NT2/D1 (cell line): Measurements from ENCODE around the gene SRGAP3.

Experiments used
- DNase-seq: peaks from one replicate; pipeline ENCODE4 v3.0.0-alpha.2; 2011; ENCODE audit warnings: low read depth, low spot score
- H3K27me3 ChIP-seq: 2 replicates; pipeline ENCODE4 v1.6.0; 2011; ENCODE audit warnings: mild to moderate bottlenecking; ENCODE audit not compliant: insufficient read length, insufficient read depth
- H3K36me3 ChIP-seq: 2 replicates; pipeline ENCODE4 v1.6.1; 2011; ENCODE audit warnings: mild to moderate bottlenecking, low read length, mixed read lengths; ENCODE audit not compliant: insufficient read depth, insufficient read length
- H3K4me1 ChIP-seq: 2 replicates; pipeline ENCODE4 v1.5.1; 2011; ENCODE audit not compliant: insufficient read depth, insufficient read length
- H3K4me3 ChIP-seq: 2 replicates; pipeline ENCODE4 v1.5.1; 2011; ENCODE audit warnings: low read depth; ENCODE audit not compliant: insufficient read length
- H3K9ac ChIP-seq: 2 replicates; pipeline ENCODE4 v1.6.0; 2011; ENCODE audit warnings: low read depth; ENCODE audit not compliant: insufficient read length
- H3K9me3 ChIP-seq: 2 replicates; pipeline ENCODE4 v1.5.1; 2011; ENCODE audit warnings: mild to moderate bottlenecking, low read length; ENCODE audit not compliant: insufficient read depth
- SUZ12 ChIP-seq: IDR thresholded peaks from 2 replicates; pipeline ENCODE4 v1.6.1; 2011; ENCODE audit not compliant: insufficient read length, insufficient read depth; ENCODE audit errors: extremely low read depth
- YY1 ChIP-seq: IDR thresholded peaks from 2 replicates; pipeline ENCODE4 v1.6.1; 2011; ENCODE audit not compliant: insufficient read length, insufficient read depth
- ZNF274 ChIP-seq: IDR thresholded peaks from 2 replicates; pipeline ENCODE4 v1.6.1; 2011; ENCODE audit warnings: mild to moderate bottlenecking, low read depth, low read length

The SRGAP3 gene

DNA sequence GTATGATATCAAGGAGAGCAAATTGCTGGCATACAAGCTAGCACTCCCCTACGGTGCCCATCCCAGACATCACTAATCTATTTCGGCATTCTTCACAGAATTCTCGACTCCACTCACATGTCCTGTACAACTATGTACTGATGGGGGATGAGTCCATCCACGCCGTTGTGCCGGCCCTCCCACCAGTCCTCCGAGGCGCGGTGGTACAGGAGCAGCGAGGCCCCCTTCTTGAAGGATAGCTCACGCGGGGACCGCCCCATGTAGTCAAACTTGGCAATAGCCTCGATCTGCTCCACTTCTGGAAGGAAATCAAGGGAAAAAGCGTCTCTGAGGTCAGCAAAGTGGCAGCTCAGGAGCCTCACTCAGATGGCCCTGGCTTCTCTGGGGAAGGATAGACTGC is 255.2 kb downstream of the SRGAP3 start:
- DNase-seq: no peak
- Histone ChIP-seq H3K27me3 (no peaks in the 10 kb centered on the region), H3K4me3 (no peak overlapping the region), H3K36me3 (no peaks in the 10 kb centered on the region), H3K9me3 (no peaks in the 10 kb centered on the region), H3K4me1 (peaks cover 9% of the 10 kb centered on the region), H3K9ac (no peak overlapping the region)
- TF ChIP-seq YY1 (no peak), SUZ12 (no peak), ZNF274 (no peak)

DNA sequence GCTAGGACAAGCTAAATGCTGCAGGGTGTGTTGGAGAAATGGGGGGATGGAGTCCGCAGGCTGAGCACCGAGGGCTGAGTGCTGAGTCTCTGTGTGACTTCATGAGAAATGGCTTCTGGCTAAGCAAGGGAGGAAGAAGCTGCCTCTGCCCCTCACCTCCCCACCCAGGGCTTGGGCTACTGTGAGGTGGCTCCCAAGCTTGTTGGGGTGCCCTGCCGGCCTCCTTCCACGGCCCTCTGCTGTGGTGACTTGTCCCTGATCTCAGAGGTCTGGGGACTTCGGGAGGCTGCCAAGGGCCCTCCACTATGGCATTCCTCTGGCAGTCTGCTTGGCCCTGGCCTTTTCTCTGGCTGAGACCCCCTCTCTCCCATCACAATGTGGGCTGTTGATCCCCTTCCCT is 256.1 kb downstream of the SRGAP3 start:
- Histone ChIP-seq H3K9ac (no peak overlapping the region), H3K4me1 (peaks cover 9% of the 10 kb centered on the region), H3K36me3 (no peaks in the 10 kb centered on the region), H3K9me3 (no peaks in the 10 kb centered on the region), H3K27me3 (no peaks in the 10 kb centered on the region), H3K4me3 (no peak overlapping the region)
- DNase-seq: no peak
- TF ChIP-seq SUZ12: no peak
- TF ChIP-seq YY1: no peak
- no peak for TF ChIP-seq ZNF274

DNA sequence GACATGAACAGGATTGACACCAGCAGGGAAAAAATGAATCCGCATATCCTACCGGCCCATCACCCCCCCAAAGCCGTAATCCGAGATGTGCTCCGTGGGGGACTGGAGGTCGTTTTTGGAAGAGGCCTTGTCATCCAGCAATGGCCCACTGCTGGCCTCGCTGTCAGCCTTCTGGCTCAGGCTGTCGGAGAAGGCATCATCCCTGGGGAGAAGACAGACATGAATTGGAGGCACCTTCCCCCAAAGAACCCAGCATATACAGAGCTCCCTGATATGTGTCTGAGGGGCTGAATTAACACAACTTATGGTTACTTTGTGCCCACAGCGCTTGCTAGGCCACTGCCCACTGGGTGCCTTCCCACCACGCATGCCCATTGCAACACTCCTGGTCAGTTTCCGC is 256.6 kb downstream of the SRGAP3 start:
- Histone ChIP-seq H3K9me3 (no peaks in the 10 kb centered on the region), H3K36me3 (no peaks in the 10 kb centered on the region), H3K27me3 (no peaks in the 10 kb centered on the region), H3K4me3 (no peak overlapping the region), H3K4me1 (peaks cover 9% of the 10 kb centered on the region), H3K9ac (no peak overlapping the region)
- no peak for DNase-seq
- TF ChIP-seq SUZ12: no peak
- TF ChIP-seq ZNF274: no peak
- TF ChIP-seq YY1: no peak

DNA sequence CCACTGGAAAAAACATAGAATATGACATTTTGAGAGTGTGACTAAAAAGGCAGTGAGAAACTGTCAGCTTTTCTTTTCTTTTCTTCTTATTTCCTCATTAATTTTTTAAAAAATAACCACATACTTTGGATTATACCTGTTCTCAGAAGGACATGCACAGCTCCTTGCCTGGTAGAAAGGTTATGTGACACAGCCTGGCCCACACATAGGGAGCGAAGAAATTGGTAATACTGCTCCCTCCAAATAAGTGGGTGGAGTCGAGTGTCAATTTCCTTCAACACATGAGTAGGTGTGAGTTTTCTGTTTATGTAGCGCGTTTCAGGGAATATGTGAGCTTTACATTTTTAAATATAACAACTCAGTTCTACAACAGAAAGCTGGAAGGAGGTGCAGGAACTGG is 257.2 kb downstream of the SRGAP3 start:
- H3K4me1 ChIP-seq: peaks cover 9% of the 10 kb centered on the region
- H3K36me3 ChIP-seq: no peaks in the 10 kb centered on the region
- no peaks in the 10 kb centered on the region for H3K27me3 ChIP-seq
- H3K4me3 ChIP-seq: no peak overlapping the region
- TF ChIP-seq YY1 (no peak), ZNF274 (no peak), SUZ12 (no peak)
- no peaks in the 10 kb centered on the region for H3K9me3 ChIP-seq
- no peak for DNase-seq
- no peak overlapping the region for H3K9ac ChIP-seq

DNA sequence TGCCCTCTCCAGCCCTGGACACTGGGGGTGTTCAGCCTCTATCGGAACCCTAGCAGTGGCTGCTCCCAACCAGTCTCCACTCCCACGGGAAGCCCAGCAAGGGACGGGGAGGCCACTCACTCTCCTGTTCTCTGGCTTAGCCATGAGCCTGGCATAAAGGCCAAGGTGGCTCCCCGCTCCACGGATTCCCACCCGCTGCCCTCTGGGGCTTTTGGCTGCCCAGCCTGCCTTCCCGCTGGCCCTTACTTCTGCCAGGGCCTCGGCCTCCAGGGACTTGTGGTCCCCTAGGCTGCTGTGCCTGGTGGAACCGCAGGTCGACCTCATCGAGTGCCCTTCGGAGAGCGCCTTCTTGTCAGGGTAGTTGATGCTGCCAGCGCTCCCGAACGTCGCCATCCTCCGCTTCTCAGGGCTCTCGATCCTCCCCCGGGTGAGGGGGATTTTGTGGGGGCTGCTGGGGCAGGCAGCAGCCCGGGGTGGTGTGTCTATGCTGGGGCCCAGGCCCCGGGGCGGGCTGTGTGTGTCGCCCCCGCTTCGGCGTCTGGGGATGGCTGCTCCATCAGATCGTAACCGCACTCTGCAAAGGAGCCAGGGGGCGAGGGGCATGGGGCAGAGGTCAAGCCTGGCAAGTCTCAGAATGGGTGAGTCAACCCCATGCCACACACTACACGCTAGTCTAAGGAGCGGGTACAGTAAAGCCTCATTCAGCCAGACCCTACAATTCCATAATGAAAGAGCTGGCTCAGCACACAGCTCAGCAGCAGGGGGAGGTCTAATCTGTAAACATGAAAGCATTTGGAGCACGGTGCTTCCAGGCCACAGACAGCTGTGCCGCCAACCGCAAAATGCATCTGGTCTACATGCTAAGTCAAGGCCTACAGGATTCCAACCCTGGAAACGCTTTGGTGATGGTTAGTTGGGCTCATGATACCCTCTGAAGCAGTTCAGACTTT is 258.9 kb downstream of the SRGAP3 start:
- no peaks in the 10 kb centered on the region for H3K36me3 ChIP-seq
- no peaks in the 10 kb centered on the region for H3K9me3 ChIP-seq
- no peak overlapping the region for H3K9ac ChIP-seq
- TF ChIP-seq SUZ12 (no peak), ZNF274 (no peak), YY1 (no peak)
- H3K27me3 ChIP-seq: no peaks in the 10 kb centered on the region
- DNase-seq: no peak
- H3K4me3 ChIP-seq: no peak overlapping the region
- peaks cover 9% of the 10 kb centered on the region for H3K4me1 ChIP-seq

DNA sequence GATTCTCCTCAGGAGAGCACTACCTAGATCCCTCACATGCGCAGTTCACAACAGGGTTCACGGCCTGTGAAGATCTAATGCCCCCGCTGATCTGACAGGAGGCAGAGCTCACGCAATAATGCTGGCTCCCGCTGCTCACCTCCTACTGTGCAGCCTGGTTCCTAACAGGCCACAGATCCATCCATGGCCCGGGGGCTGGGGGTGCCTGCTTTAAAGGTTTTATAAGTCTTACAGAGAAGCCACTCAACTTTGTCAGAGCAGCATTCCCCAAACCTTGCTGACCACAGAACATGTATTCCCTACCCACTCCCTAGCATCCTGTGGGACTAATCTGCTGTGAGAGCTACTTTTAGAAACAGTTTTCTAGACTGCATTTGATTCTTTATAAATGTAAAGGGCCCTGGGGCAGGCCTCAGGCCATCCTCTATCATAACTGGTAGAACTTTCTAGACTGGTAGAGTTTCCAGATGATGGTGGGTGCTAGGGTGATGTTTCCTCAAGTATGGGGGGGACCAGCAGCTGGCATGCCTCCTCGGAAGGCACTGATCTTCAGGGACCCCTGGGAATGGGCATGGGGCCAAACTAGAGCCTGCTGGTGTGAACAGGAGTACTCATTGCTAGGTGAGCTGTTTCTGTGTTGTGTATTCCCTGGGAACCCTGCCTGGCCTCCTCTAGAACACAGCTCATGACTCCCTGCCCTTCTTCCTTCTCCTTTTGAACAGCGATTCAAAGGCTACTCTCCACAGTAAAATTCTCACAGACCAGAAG is 260.5 kb downstream of the SRGAP3 start:
- DNase-seq: no peak
- TF ChIP-seq YY1: no peak
- no peak for TF ChIP-seq ZNF274
- TF ChIP-seq SUZ12: no peak
- no peaks in the 10 kb centered on the region for H3K27me3 ChIP-seq
- no peaks in the 10 kb centered on the region for H3K36me3 ChIP-seq
- H3K4me1 ChIP-seq: peaks cover 9% of the 10 kb centered on the region
- H3K9me3 ChIP-seq: no peaks in the 10 kb centered on the region
- H3K9ac ChIP-seq: no peak overlapping the region
- no peak overlapping the region for H3K4me3 ChIP-seq

DNA sequence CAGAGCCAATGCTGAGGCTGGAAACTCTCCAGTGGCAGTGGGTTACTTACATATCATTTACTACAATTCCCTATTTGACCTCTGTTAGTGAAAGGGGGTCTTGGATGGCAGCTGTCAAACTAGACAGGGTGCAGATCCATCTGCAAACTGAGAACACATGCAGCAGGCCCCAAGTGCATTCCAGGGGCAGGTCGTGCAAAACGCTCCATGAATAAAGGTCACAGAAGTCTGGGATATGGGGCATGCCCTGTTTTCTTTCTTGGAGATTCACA is 261.1 kb downstream of the SRGAP3 start:
- peaks cover 7% of the 10 kb centered on the region for H3K4me1 ChIP-seq
- no peak for DNase-seq
- TF ChIP-seq ZNF274 (no peak), SUZ12 (no peak), YY1 (no peak)
- H3K27me3 ChIP-seq: no peaks in the 10 kb centered on the region
- H3K9ac ChIP-seq: no peak overlapping the region
- no peak overlapping the region for H3K4me3 ChIP-seq
- H3K36me3 ChIP-seq: no peaks in the 10 kb centered on the region
- H3K9me3 ChIP-seq: no peaks in the 10 kb centered on the region
